IPS-18a (cell line): Measurements from ENCODE around the gene LRRC14B.

ENCODE experiments used
- H3K27ac ChIP-seq: one replicate; pipeline ENCODE4 v1.5.1; 2013; ENCODE audit warnings: low read length
- H3K27me3 ChIP-seq: one replicate; pipeline ENCODE4 v1.6.1; 2013; ENCODE audit warnings: mild to moderate bottlenecking, low read length; ENCODE audit not compliant: control insufficient read depth, insufficient read depth
- H3K36me3 ChIP-seq: one replicate; pipeline ENCODE4 v1.6.1; 2013; ENCODE audit warnings: low read depth, low read length; ENCODE audit not compliant: control insufficient read depth
- H3K4me1 ChIP-seq: one replicate; pipeline ENCODE4 v1.6.1; 2013; ENCODE audit warnings: low read depth, low read length; ENCODE audit not compliant: control insufficient read depth
- H3K4me3 ChIP-seq: one replicate; pipeline ENCODE4 v1.5.1; 2013; ENCODE audit warnings: low read length
- H3K9ac ChIP-seq: one replicate; pipeline ENCODE4 v1.6.1; 2013; ENCODE audit warnings: mild to moderate bottlenecking, low read length, moderate library complexity
- H3K9me3 ChIP-seq: one replicate; pipeline ENCODE4 v1.6.1; 2013; ENCODE audit warnings: low read depth, low read length; ENCODE audit not compliant: control insufficient read depth

The LRRC14B gene

DNA sequence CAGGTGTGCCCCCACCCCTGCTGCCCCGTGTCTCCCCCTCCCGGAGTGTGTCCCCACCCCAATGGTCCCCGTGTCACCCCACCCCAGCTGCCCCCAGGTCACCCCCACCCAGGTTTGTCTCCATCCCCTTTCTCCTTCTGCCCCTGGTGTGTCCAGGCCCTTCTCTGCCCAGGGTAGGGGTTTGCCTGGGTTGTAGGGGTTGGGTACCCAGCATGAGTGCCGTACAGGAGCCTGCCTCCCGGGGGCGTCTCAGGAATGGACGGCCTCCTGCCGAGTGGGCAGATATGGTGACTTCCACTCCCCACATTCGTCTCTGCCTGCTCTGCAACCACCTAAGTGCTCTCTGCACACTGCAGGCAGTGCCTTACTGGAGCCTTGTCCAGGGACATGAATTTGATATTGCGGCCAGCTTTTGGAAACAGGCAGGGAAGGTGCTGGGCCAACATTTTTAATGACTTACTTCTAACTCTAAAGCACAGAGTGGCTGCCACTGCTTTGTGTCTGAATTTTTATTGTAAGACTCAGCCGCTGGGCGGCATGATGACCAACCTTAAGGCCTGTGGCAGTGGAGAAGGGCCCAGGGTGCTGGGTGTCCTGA is 6.7 kb downstream of the LRRC14B start:
- Histone ChIP-seq H3K27me3 (no peaks in the 10 kb centered on the region), H3K4me1 (no peaks in the 10 kb centered on the region), H3K27ac (no peak overlapping the region), H3K9ac (no peak overlapping the region), H3K36me3 (no peaks in the 10 kb centered on the region), H3K4me3 (no peak overlapping the region), H3K9me3 (no peaks in the 10 kb centered on the region)

DNA sequence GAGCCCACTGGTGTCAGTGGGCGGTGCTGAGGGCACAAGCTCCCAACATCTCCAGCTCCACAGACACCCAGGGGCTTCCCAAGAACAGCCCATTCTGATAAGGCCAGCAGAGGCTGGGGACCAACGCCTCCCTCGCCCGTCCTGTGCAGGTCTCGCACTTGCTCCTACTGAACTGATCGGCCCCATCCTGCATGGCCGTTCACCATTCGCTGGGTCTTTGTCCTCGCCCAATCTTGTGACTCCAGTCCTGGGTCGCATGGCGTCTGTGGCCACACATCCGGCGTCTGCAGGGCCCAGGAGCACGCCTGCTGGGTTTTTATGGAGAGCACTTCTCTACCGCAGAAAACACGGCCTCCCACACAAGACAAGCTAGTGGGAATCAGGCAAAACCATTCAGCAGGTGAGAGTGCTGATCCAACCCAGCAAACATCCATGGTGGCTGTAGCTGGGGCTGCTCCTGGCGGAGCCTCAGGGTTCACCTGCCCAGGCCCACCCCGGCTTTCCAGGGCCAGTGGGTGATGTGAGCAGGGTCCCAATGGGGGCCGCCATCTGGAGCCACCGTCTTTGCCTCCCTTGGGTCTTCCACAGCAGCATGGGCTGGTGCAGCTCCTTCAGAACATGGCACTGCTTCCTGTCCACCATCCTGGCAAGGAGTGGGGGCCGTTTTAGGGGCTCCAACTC is 7.4 kb downstream of the LRRC14B start:
- Histone ChIP-seq H3K36me3 (peaks cover 4% of the 10 kb centered on the region), H3K9ac (no peak overlapping the region), H3K27ac (no peak overlapping the region), H3K9me3 (no peaks in the 10 kb centered on the region), H3K4me1 (no peaks in the 10 kb centered on the region), H3K27me3 (no peaks in the 10 kb centered on the region), H3K4me3 (no peak overlapping the region)

DNA sequence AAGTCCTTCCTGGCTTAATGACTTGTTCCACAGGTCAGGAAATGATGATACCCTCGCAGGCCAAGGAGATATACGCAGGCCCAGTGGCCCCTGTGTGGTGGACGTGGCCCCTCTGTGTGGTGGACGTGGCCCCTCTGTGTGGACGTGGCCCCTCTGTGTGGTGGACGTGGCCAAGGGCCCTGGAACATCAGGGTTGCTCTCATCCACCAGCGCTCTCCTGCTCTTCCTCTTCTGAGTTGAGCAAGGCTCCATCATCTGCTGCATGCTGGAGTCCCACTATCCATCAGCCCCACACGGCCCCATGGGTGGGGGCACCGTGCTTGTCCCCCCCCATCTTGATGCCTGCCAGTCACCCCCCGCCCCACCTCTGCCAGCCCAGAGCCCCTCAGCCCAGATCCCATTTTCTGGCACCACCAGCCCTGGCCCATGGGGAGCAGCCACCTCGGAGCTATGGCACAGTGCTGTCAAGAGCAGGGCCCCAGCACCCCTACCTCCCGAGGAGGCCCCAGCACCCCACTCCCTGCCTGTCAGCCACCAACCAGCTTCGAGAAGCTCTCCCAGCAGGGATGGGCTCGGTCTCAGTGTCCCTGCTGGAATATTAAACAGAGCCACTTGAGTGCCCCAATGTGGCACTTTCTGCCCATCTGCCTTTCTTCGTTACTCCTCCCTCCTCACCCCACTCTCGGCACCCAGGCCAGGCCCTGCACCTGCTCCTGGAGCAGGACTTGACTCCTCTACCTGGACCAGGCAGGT is 8.1 kb downstream of the LRRC14B start:
- H3K9ac ChIP-seq = no peak overlapping the region
- H3K36me3 ChIP-seq = peaks cover 9% of the 10 kb centered on the region
- no peak overlapping the region for H3K4me3 ChIP-seq
- no peak overlapping the region for H3K27ac ChIP-seq
- no peaks in the 10 kb centered on the region for H3K4me1 ChIP-seq
- no peaks in the 10 kb centered on the region for H3K9me3 ChIP-seq
- no peaks in the 10 kb centered on the region for H3K27me3 ChIP-seq

DNA sequence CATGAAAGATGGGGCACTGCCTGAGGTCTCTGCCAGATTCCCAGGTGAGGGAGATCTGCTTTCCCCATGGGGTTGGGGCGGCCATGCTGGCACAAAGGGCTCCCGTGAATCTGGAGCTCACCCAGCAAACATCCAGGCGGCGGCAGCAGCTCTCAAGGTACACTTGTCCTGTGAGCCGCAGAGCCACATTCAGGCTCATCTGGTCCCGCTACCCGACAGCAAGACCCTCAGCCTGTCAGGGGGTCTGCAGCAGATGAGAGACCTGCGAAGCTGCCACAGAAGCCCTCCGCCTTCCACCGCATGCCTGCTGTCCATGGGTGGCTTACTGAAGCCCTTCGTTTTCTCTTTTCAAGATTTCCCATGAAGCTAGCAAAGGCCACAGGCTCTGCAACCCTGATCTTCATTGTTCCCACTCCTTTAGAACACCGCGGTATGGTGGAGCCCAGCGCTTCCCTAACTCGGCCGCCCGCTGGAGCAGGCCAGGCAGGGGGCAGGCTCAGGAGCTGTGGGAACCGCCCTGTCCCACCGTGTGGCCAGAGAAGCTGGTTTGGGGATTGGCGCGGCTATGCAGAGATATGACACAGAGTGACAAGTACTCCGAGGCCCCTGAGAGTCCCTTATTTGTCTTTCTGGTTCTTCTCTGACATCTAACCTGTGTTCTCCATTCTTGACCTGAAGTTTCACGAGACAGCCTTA is 8.8 kb downstream of the LRRC14B start:
- H3K4me3 ChIP-seq = no peak overlapping the region
- H3K27ac ChIP-seq = no peak overlapping the region
- H3K4me1 ChIP-seq = no peaks in the 10 kb centered on the region
- no peak overlapping the region for H3K9ac ChIP-seq
- peaks cover 16% of the 10 kb centered on the region for H3K36me3 ChIP-seq
- no peaks in the 10 kb centered on the region for H3K9me3 ChIP-seq
- no peaks in the 10 kb centered on the region for H3K27me3 ChIP-seq

DNA sequence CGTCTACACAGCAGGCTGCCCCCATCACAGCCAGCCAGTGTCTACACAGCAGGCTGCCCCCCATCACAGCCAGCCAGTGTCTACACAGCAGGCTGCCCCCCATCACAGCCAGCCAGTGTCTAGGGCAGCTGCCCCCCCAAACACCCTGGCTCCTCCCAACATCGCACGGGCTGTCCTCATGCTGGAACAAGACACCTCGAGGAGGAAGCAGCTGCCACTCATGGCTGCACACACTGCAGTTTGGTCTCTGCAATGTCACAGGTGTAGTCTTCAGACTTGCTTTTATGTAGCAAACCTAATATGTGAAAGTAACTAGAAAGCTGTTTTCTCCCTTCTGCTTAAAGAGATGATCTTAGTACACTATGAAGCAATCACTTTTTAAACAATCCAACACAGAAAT is 9.7 kb downstream of the LRRC14B start:
- H3K4me1 ChIP-seq = no peaks in the 10 kb centered on the region
- no peak overlapping the region for H3K27ac ChIP-seq
- H3K36me3 ChIP-seq = peaks cover 19% of the 10 kb centered on the region
- no peaks in the 10 kb centered on the region for H3K27me3 ChIP-seq
- no peak overlapping the region for H3K9ac ChIP-seq
- no peak overlapping the region for H3K4me3 ChIP-seq
- H3K9me3 ChIP-seq = no peaks in the 10 kb centered on the region

GRCh38 chr5:201672-202071 is 10.4 kb downstream of the LRRC14B start:
- no peak overlapping the region for H3K27ac ChIP-seq

GRCh38 chr5:203246-203930 is 12.1 kb downstream of the LRRC14B start:
- Histone ChIP-seq H3K27ac (no peak overlapping the region), H3K9ac (no peak overlapping the region), H3K9me3 (no peaks in the 10 kb centered on the region), H3K4me3 (no peak overlapping the region), H3K36me3 (peaks cover 19% of the 10 kb centered on the region), H3K27me3 (no peaks in the 10 kb centered on the region), H3K4me1 (no peaks in the 10 kb centered on the region)

More at GRCh38 chr5:201672-202071, 10.4 kb downstream of the LRRC14B start:
- Histone ChIP-seq H3K27me3 (no peaks in the 10 kb centered on the region), H3K9me3 (no peaks in the 10 kb centered on the region), H3K4me1 (no peaks in the 10 kb centered on the region), H3K36me3 (peaks cover 19% of the 10 kb centered on the region), H3K4me3 (no peak overlapping the region), H3K9ac (no peak overlapping the region)

DNA sequence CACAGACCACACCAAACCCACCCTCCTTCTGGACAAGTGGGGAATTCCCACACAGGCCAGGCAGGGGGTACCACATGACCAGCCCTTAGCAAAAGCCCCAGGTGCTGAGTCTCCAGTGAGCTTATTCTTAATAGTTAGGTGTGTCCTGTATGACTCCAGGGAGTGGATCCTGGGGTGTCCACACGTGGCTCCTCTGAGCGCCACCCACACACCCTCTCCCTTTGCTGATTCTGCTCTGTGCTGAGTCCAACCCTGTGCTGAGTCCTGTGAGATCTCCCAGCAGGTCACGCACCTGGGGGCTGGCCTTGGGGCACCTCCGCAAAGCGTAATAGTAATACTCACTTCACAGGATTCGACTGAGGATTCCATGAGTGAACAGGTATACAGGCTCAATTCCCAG is 12.7 kb downstream of the LRRC14B start:
- H3K9me3 ChIP-seq = no peaks in the 10 kb centered on the region
- no peaks in the 10 kb centered on the region for H3K27me3 ChIP-seq
- no peak overlapping the region for H3K27ac ChIP-seq
- H3K36me3 ChIP-seq = peaks cover 19% of the 10 kb centered on the region
- H3K4me1 ChIP-seq = no peaks in the 10 kb centered on the region
- H3K9ac ChIP-seq = no peak overlapping the region
- no peak overlapping the region for H3K4me3 ChIP-seq

GRCh38 chr5:204462-204861 is 13.2 kb downstream of the LRRC14B start:
- Histone ChIP-seq H3K9me3 (no peaks in the 10 kb centered on the region), H3K4me3 (no peak overlapping the region), H3K36me3 (peaks cover 19% of the 10 kb centered on the region), H3K27ac (no peak overlapping the region), H3K9ac (no peak overlapping the region), H3K27me3 (no peaks in the 10 kb centered on the region), H3K4me1 (no peaks in the 10 kb centered on the region)

DNA sequence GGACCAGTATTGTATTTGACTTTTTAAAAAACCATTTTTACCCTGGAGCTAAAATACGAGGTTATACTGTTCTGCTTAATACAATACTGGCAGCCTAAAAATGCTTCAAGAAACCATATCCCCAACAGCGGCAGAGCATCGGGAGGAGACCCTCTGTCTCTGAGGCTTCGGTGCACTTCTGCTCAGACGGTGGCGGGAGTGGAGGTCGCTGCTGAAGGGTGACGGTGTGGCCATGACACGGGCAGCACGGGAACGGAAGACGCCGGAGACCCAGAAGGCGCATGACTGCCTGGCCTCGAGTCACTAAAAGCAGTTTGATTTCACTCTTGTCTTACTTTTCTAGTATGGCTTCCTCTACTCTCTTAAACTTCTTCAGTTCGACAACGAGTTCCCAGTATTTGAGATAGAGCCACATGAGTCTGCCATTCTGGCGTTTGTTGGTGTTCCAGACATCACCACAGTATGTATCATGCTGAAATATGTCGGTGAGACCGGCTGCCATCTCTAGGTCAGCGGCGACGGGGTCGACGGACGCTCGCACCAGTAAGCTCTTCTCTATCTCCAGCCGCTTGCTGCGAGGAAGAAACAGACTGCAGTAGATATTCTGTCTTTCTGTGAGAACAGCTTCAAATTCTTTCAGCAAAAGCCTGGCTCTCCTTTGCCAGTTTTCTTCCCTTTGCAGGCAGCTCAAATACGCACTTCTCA is 13.8 kb downstream of the LRRC14B start:
- Histone ChIP-seq H3K27ac (no peak overlapping the region), H3K27me3 (no peaks in the 10 kb centered on the region), H3K4me3 (no peak overlapping the region), H3K4me1 (no peaks in the 10 kb centered on the region), H3K9me3 (no peaks in the 10 kb centered on the region), H3K36me3 (peaks cover 19% of the 10 kb centered on the region), H3K9ac (no peak overlapping the region)
